Trophoblast cell (in vitro differentiated cells and primary cell): ENCODE data around the gene TCTN3.
"Not testable (repeated sequence)": the region's sequence is repeated elsewhere in the genome, so short reads cannot be mapped to it uniquely, and the experiment has no call there.

Source experiments
- DNase-seq, 2 donors: peaks; one replicate each; pipeline ENCODE4 v3.0.0-alpha.2; 2016
- H2AFZ ChIP-seq: 2 replicates; pipeline ENCODE4 v1.6.1; 2013; ENCODE audit warnings: low read length, moderate library complexity, mild to moderate bottlenecking; ENCODE audit not compliant: insufficient read depth, poor library complexity
- H2AK5ac ChIP-seq: 2 replicates; pipeline ENCODE4 v1.6.1; 2013; ENCODE audit warnings: mild to moderate bottlenecking, low read length
- H2BK120ac ChIP-seq: 2 replicates; pipeline ENCODE4 v1.6.1; 2013; ENCODE audit warnings: low read length, mild to moderate bottlenecking, moderate library complexity; ENCODE audit not compliant: insufficient read depth, poor library complexity
- H2BK12ac ChIP-seq: 2 replicates; pipeline ENCODE4 v1.6.1; 2013; ENCODE audit warnings: mild to moderate bottlenecking, low read length, moderate library complexity
- H2BK5ac ChIP-seq: 2 replicates; pipeline ENCODE4 v1.6.1; 2013; ENCODE audit warnings: low read length, low read depth, moderate library complexity, mild to moderate bottlenecking; ENCODE audit not compliant: poor library complexity
- H3K14ac ChIP-seq: 2 replicates; pipeline ENCODE4 v1.6.1; 2013; ENCODE audit warnings: mild to moderate bottlenecking, low read length
- H3K18ac ChIP-seq: 2 replicates; pipeline ENCODE4 v1.6.1; 2013; ENCODE audit warnings: mild to moderate bottlenecking, low read length
- H3K23ac ChIP-seq: 2 replicates; pipeline ENCODE4 v1.6.1; 2013; ENCODE audit warnings: low read length
- H3K27ac ChIP-seq: 2 replicates; pipeline ENCODE4 v1.5.1; 2013; ENCODE audit warnings: low read depth, mild to moderate bottlenecking, inconsistent platforms, low read length, moderate library complexity
- H3K27me3 ChIP-seq: 2 replicates; pipeline ENCODE4 v1.6.1; 2013; ENCODE audit warnings: inconsistent platforms, mild to moderate bottlenecking, low read length, moderate library complexity; ENCODE audit not compliant: insufficient read depth
- H3K36me3 ChIP-seq, 2 experiments: 1 replicate in 1 of 2; 2 replicates in 1 of 2; pipeline ENCODE4 v1.6.1; 2013; ENCODE audit warnings: low read length in 2 of 2, mild to moderate bottlenecking in 2 of 2, moderate library complexity in 1 of 2; ENCODE audit not compliant: insufficient read depth in 2 of 2, control insufficient read depth in 1 of 2
- H3K4ac ChIP-seq: 2 replicates; pipeline ENCODE4 v1.6.1; 2013; ENCODE audit warnings: low read depth, mild to moderate bottlenecking, low read length, moderate library complexity
- H3K4me1 ChIP-seq, 2 experiments: 1 replicate in 1 of 2; 2 replicates in 1 of 2; pipeline ENCODE4 v1.6.1; 2013; ENCODE audit warnings: low read length in 2 of 2, mild to moderate bottlenecking in 2 of 2, moderate library complexity in 1 of 2; ENCODE audit not compliant: insufficient read depth in 2 of 2, control insufficient read depth in 1 of 2
- H3K4me2 ChIP-seq: 2 replicates; pipeline ENCODE4 v1.6.1; 2013; ENCODE audit warnings: inconsistent platforms, mild to moderate bottlenecking, low read length, moderate library complexity
- H3K4me3 ChIP-seq: 2 replicates; pipeline ENCODE4 v1.5.1; 2013; ENCODE audit warnings: mild to moderate bottlenecking, low read depth, low read length, inconsistent platforms
- H3K79me1 ChIP-seq: one replicate; pipeline ENCODE4 v1.6.1; 2013; ENCODE audit warnings: low read length
- H3K79me2 ChIP-seq: 2 replicates; pipeline ENCODE4 v1.6.1; 2013; ENCODE audit warnings: low read length, mild to moderate bottlenecking; ENCODE audit not compliant: control insufficient read depth, insufficient read depth, poor library complexity
- H3K9ac ChIP-seq: 2 replicates; pipeline ENCODE4 v1.6.1; 2013; ENCODE audit warnings: mild to moderate bottlenecking, low read length
- H3K9me3 ChIP-seq: 2 replicates; pipeline ENCODE4 v1.6.1; 2013; ENCODE audit warnings: low read depth, mild to moderate bottlenecking, control low read depth, inconsistent platforms, low read length; ENCODE audit not compliant: insufficient read depth
- H4K12ac ChIP-seq: 2 replicates; pipeline ENCODE4 v1.6.1; 2013; ENCODE audit warnings: low read depth, mild to moderate bottlenecking, low read length, moderate library complexity
- H4K8ac ChIP-seq: 2 replicates; pipeline ENCODE4 v1.6.1; 2013; ENCODE audit warnings: low read depth, mild to moderate bottlenecking, low read length, moderate library complexity
- H4K91ac ChIP-seq: one replicate; pipeline ENCODE4 v1.6.1; 2013; ENCODE audit warnings: low read depth, mild to moderate bottlenecking, low read length, moderate library complexity
- WGBS: extraction: QIAGEN DNeasy Blood & Tissue Kit; methylation state at CpG from one replicate; pipeline ENCODE4 v1.1.7; 2013; ENCODE audit warnings: missing lambda C conversion rate; ENCODE audit not compliant: insufficient read length, insufficient coverage; ENCODE audit errors: extremely low coverage; 5-methylcytosine and 5-hydroxymethylcytosine counted together

The TCTN3 gene

DNA sequence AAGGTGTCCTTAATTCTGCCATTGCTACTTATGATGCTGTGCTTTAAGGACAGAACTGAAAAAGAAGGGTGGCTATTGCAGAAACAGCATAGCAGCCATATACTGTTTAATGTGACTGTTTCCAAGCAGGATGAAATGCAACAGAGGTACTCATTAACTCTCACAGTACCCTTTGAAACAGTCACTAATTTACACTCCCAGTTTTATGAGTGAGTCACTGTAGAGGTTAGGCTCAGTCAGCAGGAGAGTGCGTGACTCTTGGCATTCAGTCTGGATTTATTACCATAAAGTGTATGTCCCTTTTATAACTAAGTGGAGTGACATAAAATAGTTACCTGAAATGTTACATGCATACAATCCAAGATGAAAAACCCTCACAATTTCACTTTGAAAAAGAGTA, 64.9 kb downstream of the TCTN3 start:
- Histone ChIP-seq H3K4ac (no peak overlapping the region), H2BK12ac (no peak overlapping the region), H3K14ac (no peak overlapping the region), H3K36me3 (peaks cover 8 to 38% of the 10 kb centered on the region in 2 experiments), H2BK120ac (no peak overlapping the region), H3K23ac (no peak overlapping the region), H3K27ac (no peak overlapping the region), H3K4me3 (no peak overlapping the region), H2AK5ac (no peak overlapping the region), H2AFZ (no peak overlapping the region), H3K4me2 (no peak overlapping the region), H3K27me3 (no peaks in the 10 kb centered on the region), H3K79me2 (no peaks in the 10 kb centered on the region), H3K4me1 (no peaks in the 10 kb centered on the region), H4K8ac (no peak overlapping the region), H3K9me3 (no peaks in the 10 kb centered on the region), H4K91ac (no peak overlapping the region), H4K12ac (no peak overlapping the region), H3K9ac (no peak overlapping the region), H2BK5ac (no peak overlapping the region), H3K79me1 (no peaks in the 10 kb centered on the region), H3K18ac (no peak overlapping the region)
- no CpG with 5 or more reads among the region's 1 CpG for WGBS
- no peak for DNase-seq

DNA sequence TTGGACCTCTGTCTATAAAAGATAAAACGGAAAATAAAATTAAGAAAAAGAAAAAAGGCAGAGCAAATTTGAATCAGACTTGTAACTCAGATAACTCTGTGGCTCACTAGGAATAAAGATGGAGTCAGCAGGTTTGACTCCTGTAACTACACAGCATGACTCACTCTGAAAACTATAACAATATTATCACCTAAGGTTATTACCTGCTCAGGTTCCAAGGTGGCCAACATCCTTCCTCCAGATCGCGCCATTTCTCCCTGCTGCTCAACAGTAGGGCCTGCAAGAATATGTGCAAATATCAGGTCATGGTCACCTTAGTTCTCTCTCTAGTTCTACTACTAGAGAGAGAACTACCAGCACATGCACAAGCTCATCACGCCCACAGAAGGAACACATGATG, 67.2 kb downstream of the TCTN3 start:
- WGBS: no CpG with 5 or more reads among the region's 4 CpGs
- Histone ChIP-seq H2BK120ac (no peak overlapping the region), H3K79me2 (no peaks in the 10 kb centered on the region), H3K9ac (no peak overlapping the region), H3K4me1 (no peaks in the 10 kb centered on the region), H3K9me3 (no peaks in the 10 kb centered on the region), H3K27me3 (no peaks in the 10 kb centered on the region), H3K4ac (no peak overlapping the region), H2BK12ac (no peak overlapping the region), H3K36me3 (peaks cover 10 to 34% of the 10 kb centered on the region in 2 experiments), H2AFZ (no peak overlapping the region), H3K27ac (no peak overlapping the region), H4K12ac (no peak overlapping the region), H3K4me3 (no peak overlapping the region), H3K4me2 (no peak overlapping the region), H3K23ac (no peak overlapping the region), H3K79me1 (no peaks in the 10 kb centered on the region), H4K8ac (no peak overlapping the region), H2AK5ac (no peak overlapping the region), H3K14ac (no peak overlapping the region), H2BK5ac (no peak overlapping the region), H4K91ac (no peak overlapping the region), H3K18ac (no peak overlapping the region)
- no peak for DNase-seq

GRCh38 chr10:95620415-95620814, 73.3 kb downstream of the TCTN3 start:
- not testable (repeated sequence) for H2BK120ac ChIP-seq, H2AK5ac ChIP-seq, H4K8ac ChIP-seq, H4K12ac ChIP-seq, H4K91ac ChIP-seq, H3K23ac ChIP-seq, H2BK12ac ChIP-seq, DNase-seq, H2BK5ac ChIP-seq, H3K14ac ChIP-seq, H3K9me3 ChIP-seq, H3K9ac ChIP-seq, H2AFZ ChIP-seq, H3K79me2 ChIP-seq, H3K79me1 ChIP-seq, H3K4me1 ChIP-seq, H3K4me2 ChIP-seq, H3K27ac ChIP-seq, H3K27me3 ChIP-seq, H3K4ac ChIP-seq, H3K4me3 ChIP-seq, H3K18ac ChIP-seq
- no CpG with 5 or more reads among the region's 5 CpGs for WGBS
- H3K36me3 ChIP-seq: peaks cover 26 to 28% of the 10 kb centered on the region in 2 experiments

- Histone ChIP-seq H4K12ac (no peak overlapping the region), H3K4me3 (no peak overlapping the region), H2BK120ac (no peak overlapping the region), H3K9me3 (no peaks in the 10 kb centered on the region), H3K4me1 (peaks cover 6 to 9% of the 10 kb centered on the region in 2 experiments), H3K79me1 (no peaks in the 10 kb centered on the region), H3K4me2 (no peak overlapping the region), H2BK12ac (no peak overlapping the region), H4K8ac (no peak overlapping the region), H3K79me2 (no peaks in the 10 kb centered on the region), H2AK5ac (no peak overlapping the region), H3K14ac (no peak overlapping the region), H2AFZ (no peak overlapping the region), H3K9ac (no peak overlapping the region), H3K27ac (peak overlapping the region; percentile 7), H3K27me3 (no peaks in the 10 kb centered on the region), H3K18ac (no peak overlapping the region), H3K4ac (no peak overlapping the region), H2BK5ac (no peak overlapping the region), H4K91ac (no peak overlapping the region), H3K36me3 (peaks cover 28 to 35% of the 10 kb centered on the region in 2 experiments), H3K23ac (no peak overlapping the region)
- DNase-seq: peak; percentile 51 to 77
- WGBS: no CpG with 5 or more reads among the region's 4 CpGs
Observed at GRCh38 chr10:95618101-95618500, 75.6 kb downstream of the TCTN3 start.
